Superior temporal gyrus (tissue), 1 donor: ENCODE data around the gene OR52E8.

ENCODE experiments used
- DNase-seq: peaks from one replicate; pipeline ENCODE4 v3.0.0-alpha.2; 2016; ENCODE audit errors: extremely low spot score

Gene OR52E8

GRCh38 chr11:5808500-5809121 lies 48.9 kb downstream of the OR52E8 start, which contains the start of gene OR52N2:
Gene OR52N2, plus strand, starts transcription at chr11:5808924. Its CDS starts 11,412 bp downstream, at chr11:5820336.
- DNase-seq = peak; percentile 91

GRCh38 chr11:5807580-5807979 lies 49.9 kb downstream of the OR52E8 start:
- no peak for DNase-seq
